HG02870 (cell line): ENCODE measurements around the gene LAPTM4A.
"Not testable (repeated sequence)": the region's sequence is repeated elsewhere in the genome, so short reads cannot be mapped to it uniquely, and the experiment has no call there.

Experiments used
- ATAC-seq: cut with Tn5 transposase; IDR thresholded peaks from one replicate; pipeline ENCODE4 v1.9.1; 2021; ENCODE audit warnings: mild to moderate bottlenecking, moderate library complexity; ENCODE audit not compliant: unreplicated experiment

The LAPTM4A gene

GRCh38 chr2:20077411-20077940 is 26.0 kb upstream of the LAPTM4A start:
- ATAC-seq, result no peak

GRCh38 chr2:20076757-20077156 is 25.3 kb upstream of the LAPTM4A start:
- ATAC-seq, result no peak

- no peak for ATAC-seq
These were observed 23.5 kb upstream of the LAPTM4A start for GRCh38 chr2:20074901-20075300.

GRCh38 chr2:20074046-20074648 is 22.7 kb upstream of the LAPTM4A start:
- ATAC-seq, result not testable (repeated sequence)

GRCh38 chr2:20073460-20073859 is 22.0 kb upstream of the LAPTM4A start:
- no peak for ATAC-seq

- ATAC-seq, result no peak
These were observed 21.2 kb upstream of the LAPTM4A start for GRCh38 chr2:20072436-20073158.

GRCh38 chr2:20071397-20072383 is 20.3 kb upstream of the LAPTM4A start:
- no peak for ATAC-seq

GRCh38 chr2:20069756-20070155 is 18.3 kb upstream of the LAPTM4A start:
- ATAC-seq, result no peak

GRCh38 chr2:20067992-20068584 is 16.7 kb upstream of the LAPTM4A start:
- no peak for ATAC-seq

- no peak for ATAC-seq
These were observed 14.6 kb upstream of the LAPTM4A start for GRCh38 chr2:20065885-20066602.

- ATAC-seq, result no peak
These were observed 13.4 kb upstream of the LAPTM4A start for GRCh38 chr2:20064841-20065240.

GRCh38 chr2:20064421-20064820 is 13.0 kb upstream of the LAPTM4A start:
- ATAC-seq, result no peak

- ATAC-seq, result no peak
These were observed 11.5 kb upstream of the LAPTM4A start for GRCh38 chr2:20062615-20063545.

- ATAC-seq, result no peak
These were observed 10.5 kb upstream of the LAPTM4A start for GRCh38 chr2:20061940-20062339.

GRCh38 chr2:20061476-20061875 is 10.0 kb upstream of the LAPTM4A start:
- no peak for ATAC-seq

GRCh38 chr2:20060106-20060505 is 8.7 kb upstream of the LAPTM4A start:
- no peak for ATAC-seq

GRCh38 chr2:20057268-20057667 is 5.8 kb upstream of the LAPTM4A start:
- no peak for ATAC-seq

GRCh38 chr2:20054931-20055330 is 3.5 kb upstream of the LAPTM4A start:
- no peak for ATAC-seq

GRCh38 chr2:20054119-20054518 is 2.7 kb upstream of the LAPTM4A start:
- no peak for ATAC-seq
